ENCODE results near the gene GAS2L2.
"Not testable (repeated sequence)": the region's sequence is repeated elsewhere in the genome, so short reads cannot be mapped to it uniquely, and the experiment has no call there.

Gene GAS2L2

GRCh38 chr17:35728551-35728950 is 24.5 kb downstream of the GAS2L2 start:
- no peak for DNase-seq (ENCODE audit: low read depth in 3 of 3)

DNA sequence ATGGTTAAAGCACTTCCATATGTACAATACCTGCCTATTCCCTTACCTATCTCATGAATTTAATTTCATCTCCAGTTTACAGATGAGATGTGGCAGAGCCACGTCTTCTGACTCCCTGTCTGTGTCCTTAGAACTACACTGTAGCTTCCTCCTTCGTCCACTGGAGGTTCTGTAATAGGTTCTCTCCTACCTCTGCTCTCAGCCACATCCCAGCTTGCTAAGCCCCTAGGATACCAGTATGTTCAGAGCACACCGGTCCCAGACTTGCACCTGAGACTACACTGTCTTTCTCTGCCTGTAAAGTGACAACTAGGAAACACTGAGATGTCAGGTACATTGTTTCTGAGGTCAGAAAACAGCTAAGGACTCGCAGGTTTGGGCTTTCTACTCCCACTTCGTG is 25.4 kb downstream of the GAS2L2 start:
- DNase-seq (ENCODE audit: low read depth in 3 of 3) = no peak

GRCh38 chr17:35726953-35727460 is 26.0 kb downstream of the GAS2L2 start:
- DNase-seq (ENCODE audit: low read depth in 3 of 3) = no peak

GRCh38 chr17:35726127-35726952 is 26.7 kb downstream of the GAS2L2 start:
- no peak for DNase-seq (ENCODE audit: low read depth in 3 of 3)

DNA sequence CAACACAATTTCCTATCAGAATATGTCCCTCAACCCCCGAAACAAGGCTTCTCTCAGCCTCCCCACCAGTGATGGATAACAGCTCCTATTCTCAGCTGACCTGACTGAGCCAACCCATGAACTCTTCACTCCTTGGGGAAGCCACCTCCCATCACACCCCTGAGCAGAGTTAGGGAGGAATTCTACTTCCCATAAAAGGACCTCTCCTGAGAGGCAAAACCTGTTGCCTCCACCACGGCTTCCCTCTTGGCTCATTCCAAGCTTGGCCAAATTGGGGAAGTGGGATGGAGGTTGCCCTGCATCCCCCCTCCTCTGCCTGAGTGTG is 27.3 kb downstream of the GAS2L2 start:
- no peak for DNase-seq (ENCODE audit: low read depth in 3 of 3)

- no peak for DNase-seq (ENCODE audit: low read depth in 3 of 3)
These were observed 28.0 kb downstream of the GAS2L2 start for GRCh38 chr17:35725058-35725457.

DNA sequence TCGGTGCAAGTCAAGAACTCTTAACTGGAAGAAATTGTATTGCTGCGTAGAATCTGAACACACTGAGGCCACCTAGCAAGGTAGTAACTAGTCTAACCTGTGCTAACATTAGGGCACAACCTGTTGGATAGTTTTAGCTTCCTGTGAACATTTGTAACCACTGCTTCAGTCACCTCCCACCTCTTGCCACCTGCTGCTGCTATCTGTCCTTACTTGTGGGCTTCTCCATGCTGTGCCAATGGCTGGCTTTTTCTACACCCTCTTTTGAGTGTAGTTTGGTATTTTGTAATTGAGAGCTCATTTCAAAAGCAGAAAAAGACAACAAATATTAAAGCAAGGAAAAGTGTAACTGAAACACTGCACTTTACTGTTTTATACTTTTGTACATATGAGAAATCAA is 29.3 kb downstream of the GAS2L2 start:
- no peak for DNase-seq (ENCODE audit: low read depth in 3 of 3)

- no peak for DNase-seq (ENCODE audit: low read depth in 3 of 3)
These were observed 35.6 kb downstream of the GAS2L2 start for GRCh38 chr17:35717475-35717874.

DNA sequence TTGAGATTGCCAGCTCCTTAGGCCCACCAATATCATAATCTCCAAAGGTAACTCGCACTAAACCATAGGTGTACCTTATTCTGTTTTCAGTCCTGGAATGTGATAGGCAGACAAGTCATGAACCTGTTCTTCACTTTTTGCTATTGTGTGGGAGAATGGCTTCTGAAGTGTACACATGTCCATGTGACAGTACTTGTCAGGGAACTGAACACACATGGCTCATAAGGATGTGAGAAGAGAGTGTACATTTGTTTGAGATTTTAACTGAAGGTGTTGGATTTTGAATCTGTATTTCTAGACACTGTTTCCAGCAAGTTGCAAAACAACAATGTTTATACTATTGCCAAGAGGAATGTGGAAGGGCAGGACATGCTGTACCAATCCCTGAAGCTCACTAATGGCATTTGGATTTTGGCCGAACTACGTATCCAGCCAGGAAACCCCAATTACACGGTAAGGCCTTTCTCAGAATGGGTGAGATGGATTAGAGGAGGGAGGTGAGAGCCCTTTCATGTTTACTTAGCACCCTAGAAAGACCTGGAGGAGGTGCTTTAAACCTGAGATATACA is 36.1 kb downstream of the GAS2L2 start:
- DNase-seq (ENCODE audit: low read depth in 3 of 3) = no peak

- no peak for DNase-seq (ENCODE audit: low read depth in 3 of 3)
These were observed 36.9 kb downstream of the GAS2L2 start for GRCh38 chr17:35716173-35716572.

- DNase-seq (ENCODE audit: low read depth in 3 of 3) = no peak
These were observed 37.6 kb downstream of the GAS2L2 start for GRCh38 chr17:35715416-35715815.

- DNase-seq (ENCODE audit: low read depth in 3 of 3) = no peak
These were observed 38.1 kb downstream of the GAS2L2 start for GRCh38 chr17:35714988-35715387.

- DNase-seq (ENCODE audit: low read depth in 3 of 3) = no peak
These were observed 39.8 kb downstream of the GAS2L2 start for GRCh38 chr17:35713069-35713728.

DNA sequence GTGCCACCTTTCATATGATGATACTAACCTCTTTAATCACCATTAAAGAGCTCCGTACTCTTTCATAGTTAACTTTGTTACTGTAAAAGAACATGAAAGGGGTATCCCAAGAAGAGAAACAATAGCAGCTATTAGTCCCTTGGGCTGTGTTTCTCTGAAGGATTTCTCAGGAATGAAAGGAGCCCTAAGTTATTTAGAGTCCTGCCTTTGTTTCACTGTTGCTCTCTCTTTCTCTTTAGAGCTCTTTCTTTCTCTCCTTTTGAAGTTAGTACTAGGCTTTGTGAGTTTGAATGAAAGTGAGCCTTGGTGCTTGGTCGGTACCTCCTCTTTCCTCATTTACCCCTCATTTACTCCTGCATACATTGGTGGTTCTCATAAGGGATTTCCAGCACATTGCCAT is 42.1 kb downstream of the GAS2L2 start:
- no peak for DNase-seq (ENCODE audit: low read depth in 3 of 3)

DNA sequence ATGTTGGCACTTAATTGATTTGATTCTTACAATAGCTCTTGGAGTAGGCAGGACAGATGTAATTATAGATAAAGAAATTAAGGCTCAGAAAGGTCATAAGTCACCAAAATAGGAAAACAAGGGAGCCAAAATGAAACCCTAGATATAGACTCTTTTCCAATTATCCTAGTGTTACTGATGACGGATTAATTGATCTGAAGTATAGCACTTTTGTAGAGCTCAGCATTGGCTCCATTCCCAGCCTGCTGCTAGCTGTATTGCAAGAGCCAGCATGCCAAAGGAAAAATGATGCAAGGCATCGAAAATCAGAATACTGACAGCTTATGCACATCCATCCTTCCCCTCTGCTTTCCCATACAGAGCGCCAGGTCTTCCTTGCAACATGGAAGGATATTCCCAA is 43.2 kb downstream of the GAS2L2 start:
- DNase-seq (ENCODE audit: low read depth in 3 of 3) = no peak

- no peak for DNase-seq (ENCODE audit: low read depth in 3 of 3)
These were observed 44.1 kb downstream of the GAS2L2 start for GRCh38 chr17:35708951-35709350.

- no peak for DNase-seq (ENCODE audit: low read depth in 3 of 3)
These were observed 44.9 kb downstream of the GAS2L2 start for GRCh38 chr17:35708149-35708548.

DNA sequence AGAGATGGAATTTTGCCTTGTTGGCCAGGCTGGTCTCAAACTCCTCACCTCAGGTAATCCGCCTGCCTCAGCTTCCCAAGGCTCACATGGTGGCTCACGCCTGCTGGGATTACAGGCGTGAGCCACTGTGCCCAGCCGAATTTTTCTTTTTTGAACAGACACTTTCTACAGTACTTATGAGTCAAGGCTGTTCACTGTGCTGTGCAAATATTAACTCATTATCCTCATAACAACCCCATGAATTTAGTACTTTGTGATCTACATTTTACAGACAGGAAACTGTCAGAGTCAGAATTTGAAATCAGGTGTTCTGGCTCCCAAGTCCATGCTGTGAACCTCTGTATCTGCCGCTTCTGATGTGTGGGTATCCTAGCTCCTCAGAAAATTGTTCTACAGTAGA is 47.3 kb downstream of the GAS2L2 start:
- no peak for DNase-seq (ENCODE audit: low read depth in 3 of 3)

DNA sequence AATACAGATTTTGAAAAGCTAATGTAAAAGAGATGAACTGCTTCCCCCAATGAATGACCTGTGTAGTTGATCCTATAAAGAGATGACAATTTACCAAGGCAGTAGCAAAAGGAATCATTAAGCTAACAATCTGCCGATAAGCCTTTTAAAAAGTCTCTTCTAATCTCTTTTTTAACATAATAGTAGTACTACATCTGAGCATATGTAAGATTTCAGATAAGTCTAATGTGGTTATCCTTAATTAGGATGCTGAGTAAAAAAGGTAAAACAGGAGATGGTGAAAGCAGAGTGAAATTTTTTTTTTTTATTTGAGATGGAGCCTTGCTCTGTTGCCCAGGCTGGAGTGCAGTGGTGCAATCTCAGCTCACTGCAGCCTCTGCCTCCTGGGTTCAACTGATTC is 47.8 kb downstream of the GAS2L2 start:
- DNase-seq (ENCODE audit: low read depth in 3 of 3) = no peak

GRCh38 chr17:35703308-35703707 is 49.7 kb downstream of the GAS2L2 start:
- not testable (repeated sequence) for DNase-seq (ENCODE audit: low read depth in 3 of 3)

GRCh38 chr17:35701491-35701890 is 51.5 kb downstream of the GAS2L2 start:
- DNase-seq (ENCODE audit: low read depth in 3 of 3) = no peak

DNA sequence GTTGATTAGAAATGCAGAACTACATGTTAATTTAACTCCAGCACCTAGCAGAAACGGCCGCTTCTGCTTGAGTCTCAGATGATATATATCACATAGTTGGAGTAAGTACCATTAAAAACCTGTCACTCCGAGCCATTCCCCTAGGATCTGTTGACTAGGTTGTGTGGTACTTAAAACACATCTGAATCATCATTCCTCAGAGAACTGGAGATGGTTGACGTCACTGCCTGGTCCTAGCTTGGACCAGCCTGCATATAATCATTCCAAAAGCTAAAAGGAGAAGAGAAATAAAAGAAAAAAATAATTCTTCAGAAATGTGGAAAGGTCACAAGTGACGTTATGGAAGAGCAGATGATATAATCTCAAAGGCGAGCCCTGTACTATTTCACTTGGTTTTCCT is 52.9 kb downstream of the GAS2L2 start:
- DNase-seq (ENCODE audit: low read depth in 3 of 3) = no peak

DNA sequence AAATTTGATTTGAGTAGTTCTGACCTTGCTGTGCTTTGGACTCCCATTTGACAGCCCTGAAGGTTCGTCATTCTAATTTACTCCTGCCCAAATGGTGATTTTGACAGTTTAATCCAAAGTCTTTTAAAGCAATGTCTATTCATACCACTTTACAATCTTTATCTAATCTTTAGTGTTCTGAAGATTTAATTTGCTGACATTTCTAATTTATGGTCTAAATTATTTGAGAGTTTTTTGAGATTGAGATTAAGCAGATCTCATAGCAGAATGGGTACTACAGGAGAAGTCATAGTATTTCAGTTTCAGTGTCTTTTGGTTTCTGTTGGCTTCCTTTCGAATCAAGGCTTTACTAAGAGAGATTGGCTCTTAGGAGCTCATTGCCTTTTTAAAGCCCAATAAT is 54.2 kb downstream of the GAS2L2 start:
- no peak for DNase-seq (ENCODE audit: low read depth in 3 of 3)

Measured in stimulated activated CD4-positive, alpha-beta T cell treated with anti-CD3 and anti-CD28 coated beads, TNF-alpha, amount 100 ng/mL, for 4 hours (primary cell).